ENCODE data around the gene DMP1.

The DMP1 gene, protein sequence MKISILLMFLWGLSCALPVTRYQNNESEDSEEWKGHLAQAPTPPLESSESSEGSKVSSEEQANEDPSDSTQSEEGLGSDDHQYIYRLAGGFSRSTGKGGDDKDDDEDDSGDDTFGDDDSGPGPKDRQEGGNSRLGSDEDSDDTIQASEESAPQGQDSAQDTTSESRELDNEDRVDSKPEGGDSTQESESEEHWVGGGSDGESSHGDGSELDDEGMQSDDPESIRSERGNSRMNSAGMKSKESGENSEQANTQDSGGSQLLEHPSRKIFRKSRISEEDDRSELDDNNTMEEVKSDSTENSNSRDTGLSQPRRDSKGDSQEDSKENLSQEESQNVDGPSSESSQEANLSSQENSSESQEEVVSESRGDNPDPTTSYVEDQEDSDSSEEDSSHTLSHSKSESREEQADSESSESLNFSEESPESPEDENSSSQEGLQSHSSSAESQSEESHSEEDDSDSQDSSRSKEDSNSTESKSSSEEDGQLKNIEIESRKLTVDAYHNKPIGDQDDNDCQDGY
- 0 to 0.12 (median 0.02) reads per million in 18 experiments for total RNA-seq

DNA sequence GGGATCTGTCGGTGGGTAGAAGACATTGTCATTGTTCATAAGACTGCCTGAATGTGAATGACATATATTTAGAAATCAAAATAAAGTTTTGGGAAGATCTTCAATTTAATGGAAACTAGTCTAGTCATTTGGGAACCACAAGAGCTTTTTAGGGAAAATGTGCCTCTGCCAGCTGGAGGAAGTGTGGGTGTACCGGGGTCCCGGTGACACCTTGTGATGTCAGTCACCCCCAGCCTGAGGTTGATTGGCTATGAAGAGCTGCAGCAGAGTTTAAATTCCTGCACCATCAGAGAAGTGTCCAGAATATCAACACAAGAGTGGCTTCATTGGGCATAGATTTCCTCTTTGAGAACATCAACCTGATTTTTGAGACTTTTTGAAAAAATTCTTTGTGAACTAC is at the start of gene DMP1:
DMP1 (plus strand) TSS at position 301 of the 400 bp plus-strand sequence. CDS start 6,213 bp downstream, outside the sequence.
- DNase-seq, result no peak

DNA sequence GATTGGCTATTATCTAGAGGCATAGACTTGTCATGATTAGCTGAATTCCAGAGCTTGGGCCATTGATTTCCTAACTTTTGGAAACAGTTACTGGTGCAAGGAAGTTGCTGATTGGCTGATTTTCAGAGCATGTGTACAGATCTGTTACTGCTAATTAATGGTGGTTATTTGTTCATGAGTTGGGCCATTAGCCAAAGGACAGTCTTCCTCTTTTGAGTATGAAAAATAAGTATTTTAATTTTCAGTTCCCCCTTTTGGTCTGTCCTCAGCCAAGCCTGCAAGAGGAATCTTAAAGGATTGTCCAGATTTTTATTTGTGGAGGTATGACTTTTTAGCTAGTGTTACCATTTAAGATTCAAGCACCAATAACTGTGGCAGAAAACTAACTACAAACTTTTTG is 48.7 kb upstream of the DMP1 start:
- peak; percentile 29 to 56 for DNase-seq

DNA sequence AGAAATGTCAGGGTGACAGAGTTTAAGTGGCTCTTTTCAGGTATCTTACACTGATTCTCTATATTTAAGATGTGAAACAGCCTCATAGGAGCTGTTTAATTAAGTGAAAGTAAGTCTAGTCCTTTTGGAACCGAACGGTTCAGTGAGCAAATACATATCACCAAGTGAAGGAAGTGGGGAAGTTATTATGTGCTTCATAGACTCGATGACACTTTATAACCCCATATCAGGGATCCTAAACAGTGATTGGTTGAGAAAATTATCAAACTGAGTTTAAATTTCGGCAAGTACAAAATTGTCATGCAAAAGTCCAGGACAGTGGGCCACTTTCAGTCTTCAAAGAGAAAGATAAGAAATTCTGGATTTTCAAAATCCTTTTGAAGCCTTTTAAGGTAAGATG is 41.9 kb upstream of the DMP1 start, which contains the start of gene DSPP:
DSPP (plus strand) TSS at position 301 of the 400 bp plus-strand sequence. CDS start 2,380 bp downstream, outside the sequence.
- no peak for DNase-seq

DNA sequence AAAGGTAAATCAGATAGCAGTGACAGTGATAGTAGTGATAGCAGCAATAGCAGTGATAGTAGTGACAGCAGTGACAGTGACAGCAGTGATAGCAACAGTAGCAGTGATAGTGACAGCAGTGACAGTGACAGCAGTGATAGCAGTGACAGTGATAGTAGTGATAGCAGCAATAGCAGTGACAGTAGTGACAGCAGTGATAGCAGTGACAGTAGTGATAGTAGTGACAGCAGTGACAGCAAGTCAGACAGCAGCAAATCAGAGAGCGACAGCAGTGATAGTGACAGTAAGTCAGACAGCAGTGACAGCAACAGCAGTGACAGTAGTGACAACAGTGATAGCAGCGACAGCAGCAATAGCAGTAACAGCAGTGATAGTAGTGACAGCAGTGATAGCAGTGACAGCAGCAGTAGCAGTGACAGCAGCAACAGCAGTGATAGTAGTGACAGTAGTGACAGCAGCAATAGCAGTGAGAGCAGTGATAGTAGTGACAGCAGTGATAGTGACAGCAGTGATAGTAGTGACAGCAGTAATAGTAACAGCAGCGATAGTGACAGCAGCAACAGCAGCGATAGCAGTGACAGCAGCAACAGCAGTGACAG is 35.7 kb upstream of the DMP1 start:
- DNase-seq, result no peak

DNA sequence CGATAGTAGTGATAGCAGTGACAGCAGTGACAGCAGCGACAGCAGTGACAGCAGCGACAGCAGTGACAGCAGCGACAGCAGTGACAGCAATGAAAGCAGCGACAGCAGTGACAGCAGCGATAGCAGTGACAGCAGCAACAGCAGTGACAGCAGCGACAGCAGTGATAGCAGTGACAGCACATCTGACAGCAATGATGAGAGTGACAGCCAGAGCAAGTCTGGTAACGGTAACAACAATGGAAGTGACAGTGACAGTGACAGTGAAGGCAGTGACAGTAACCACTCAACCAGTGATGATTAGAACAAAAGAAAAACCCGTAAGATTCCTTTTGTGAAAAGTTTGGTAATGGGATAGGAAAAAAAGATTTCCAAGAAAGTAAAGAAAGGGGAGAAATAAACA is 33.8 kb upstream of the DMP1 start:
- DNase-seq, result no peak

DNA sequence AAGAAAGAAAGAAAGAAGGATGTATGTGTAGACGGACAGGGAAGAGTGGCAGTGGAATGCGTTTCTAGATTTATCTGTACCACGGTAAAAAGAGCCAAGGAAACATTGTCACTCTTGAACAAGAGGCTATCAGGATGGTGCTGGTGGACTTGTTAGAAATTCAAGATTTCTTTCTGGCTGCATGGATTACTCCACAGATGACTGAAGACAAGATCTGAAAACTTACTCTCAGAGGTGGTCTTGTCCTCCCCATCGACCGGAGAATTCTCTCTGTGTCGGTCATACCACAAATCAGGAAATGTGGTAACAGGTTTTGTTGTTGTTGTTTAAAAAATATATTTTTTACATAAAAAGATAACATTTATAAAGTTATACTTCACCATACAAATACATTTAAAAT is 30.0 kb upstream of the DMP1 start:
- no peak for DNase-seq

DNA sequence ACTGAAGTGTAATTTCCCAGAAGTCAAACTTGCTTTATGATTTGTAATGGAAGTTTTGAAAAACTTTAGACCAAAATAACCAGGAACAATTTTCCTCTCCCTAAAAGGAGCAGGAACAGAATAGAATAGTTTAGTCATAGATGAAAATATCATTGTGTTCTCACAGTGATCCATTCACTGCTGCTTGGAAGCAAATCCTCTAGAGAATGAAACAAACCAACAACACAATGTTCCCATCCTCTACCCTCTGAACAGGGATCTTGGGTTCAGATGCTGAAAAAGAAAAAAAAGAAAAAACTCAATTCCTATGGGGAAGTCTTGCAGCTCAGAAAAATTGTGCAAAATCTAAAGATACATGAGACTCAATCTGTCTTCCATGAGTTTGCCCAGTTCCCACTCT is 29.6 kb upstream of the DMP1 start:
- DNase-seq, result no peak

DNA sequence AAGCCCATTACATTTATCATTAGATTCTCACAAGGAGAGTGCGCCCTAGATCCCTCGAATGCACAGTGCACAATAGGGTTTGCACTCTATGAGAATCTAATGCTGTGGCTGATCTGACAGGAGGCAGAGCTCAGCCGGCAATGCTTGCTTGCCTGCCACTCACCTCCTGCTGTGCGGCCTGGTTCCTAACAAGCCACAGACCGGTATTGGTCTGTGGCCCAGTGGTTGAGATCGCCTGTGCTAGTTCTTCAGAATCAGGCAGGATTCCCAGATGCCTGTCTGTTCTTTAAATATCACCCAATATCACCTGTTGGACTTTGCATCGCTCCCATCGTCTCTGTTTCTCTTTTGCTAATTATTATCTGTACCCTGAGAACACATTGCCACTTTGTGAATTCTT is 27.8 kb upstream of the DMP1 start:
- no peak for DNase-seq

DNA sequence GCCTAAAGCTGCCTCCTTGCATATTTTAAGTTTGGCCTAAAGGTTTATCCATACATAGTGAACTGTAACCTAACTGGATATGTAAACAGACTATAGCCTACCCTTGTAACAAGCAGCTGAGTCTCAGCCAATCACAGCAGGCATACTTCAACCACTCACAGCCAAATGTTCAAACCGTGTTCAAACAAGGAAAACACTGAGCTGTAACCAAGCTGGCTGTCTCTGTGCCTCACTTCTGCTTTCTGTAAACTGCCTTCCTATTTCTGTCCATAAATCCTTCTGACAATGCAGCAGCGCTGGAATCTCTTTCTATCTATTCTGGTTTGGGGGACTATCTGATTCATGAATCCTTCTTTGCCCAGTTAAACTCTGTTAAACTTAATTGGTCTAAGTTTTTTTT is 25.4 kb upstream of the DMP1 start:
- DNase-seq, result peak; percentile 2 to 35

DNA sequence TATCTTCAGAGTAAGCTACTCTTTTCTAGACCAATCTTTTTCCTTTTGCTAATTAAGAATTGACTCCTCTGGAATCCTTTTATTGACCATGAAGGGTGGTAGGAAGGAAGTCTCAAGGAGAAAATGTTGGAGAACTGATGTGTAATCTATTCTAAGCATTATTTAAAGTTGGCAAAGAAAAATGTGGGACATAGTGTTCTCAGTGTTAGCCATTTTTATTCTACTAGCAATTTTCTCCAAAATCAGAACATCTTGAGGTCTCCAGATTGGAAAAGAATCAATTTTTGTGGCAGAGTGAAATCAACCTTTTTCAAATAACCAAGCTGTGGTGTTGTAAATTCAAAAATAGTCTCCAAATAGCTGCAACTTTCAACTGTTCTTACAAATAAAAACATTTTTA is 18.4 kb upstream of the DMP1 start:
- no peak for DNase-seq

DNA sequence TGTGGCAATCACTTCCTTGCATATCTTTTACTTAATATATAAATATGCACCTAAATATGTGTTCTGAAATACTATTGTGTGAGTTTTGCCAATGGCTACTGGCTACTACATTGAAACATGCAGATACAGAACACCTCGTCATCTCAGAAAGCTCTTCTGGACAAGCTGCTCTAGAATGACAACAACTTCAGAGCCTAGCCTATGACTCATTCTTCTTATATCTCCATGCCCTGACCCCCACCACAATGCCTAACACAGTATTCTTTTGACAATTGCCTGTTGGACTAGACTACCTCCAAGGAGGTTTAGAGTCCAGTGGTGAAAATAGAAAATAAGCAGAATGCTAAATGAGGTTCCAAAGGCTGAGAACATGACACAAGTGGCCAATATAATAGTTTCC is 17.6 kb upstream of the DMP1 start:
- DNase-seq, result no peak

DNA sequence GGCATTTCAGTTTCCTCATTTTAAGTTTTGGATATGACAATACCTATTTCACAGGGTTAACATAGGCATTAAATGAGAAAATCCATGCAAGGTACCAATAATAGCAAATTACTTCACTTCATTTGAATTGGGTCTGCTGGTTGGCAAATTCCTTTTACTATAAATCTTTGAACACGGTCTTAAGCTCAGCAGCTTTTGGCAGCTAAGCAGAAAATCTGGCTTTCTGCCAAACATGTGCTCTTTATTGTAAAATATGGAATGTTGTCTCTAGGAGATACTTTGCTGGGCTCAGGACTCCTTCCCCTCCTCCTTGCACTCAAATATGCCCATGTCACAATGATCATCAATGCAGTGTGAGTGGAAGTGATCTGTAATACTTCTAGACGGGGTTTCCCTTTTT is 16.8 kb upstream of the DMP1 start:
- no peak for DNase-seq

DNA sequence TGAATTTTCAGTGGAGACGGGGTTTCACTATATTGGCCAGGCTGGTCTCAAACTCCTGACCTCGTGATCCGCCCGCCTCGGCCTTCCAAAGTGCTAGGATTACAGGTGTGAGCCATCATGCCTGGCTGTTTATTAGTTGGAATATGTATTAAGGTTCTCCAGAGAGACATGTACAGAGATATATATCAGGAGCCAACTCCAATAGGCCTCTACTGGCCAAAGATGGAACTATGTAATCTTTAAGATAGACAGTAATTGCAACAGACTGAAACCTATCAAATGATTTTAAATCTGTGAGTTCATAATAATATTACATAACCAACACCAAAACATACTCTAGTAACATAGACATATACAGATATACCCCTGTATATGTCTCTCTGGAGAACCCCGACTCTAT is 5.8 kb upstream of the DMP1 start:
- no peak for DNase-seq

DNA sequence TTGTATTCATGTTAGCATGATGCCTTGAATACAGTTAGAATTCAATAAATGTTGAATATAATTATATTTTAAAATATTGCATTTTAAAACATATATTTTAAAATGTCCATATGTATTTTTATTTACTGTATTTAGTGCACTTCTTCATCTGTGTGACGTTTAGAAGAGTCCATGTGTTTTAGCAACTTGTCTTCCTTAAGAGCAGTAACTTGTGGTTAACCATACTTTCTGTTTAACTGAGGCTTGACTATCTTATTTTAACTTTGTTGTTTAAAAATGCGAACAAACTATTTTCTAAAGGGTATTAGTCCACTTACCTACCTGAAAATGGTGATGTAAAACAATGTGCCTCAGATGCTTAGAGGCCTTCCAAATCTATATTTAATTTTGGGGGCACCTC is 858 bp downstream of the DMP1 start:
- no peak for DNase-seq

DNA sequence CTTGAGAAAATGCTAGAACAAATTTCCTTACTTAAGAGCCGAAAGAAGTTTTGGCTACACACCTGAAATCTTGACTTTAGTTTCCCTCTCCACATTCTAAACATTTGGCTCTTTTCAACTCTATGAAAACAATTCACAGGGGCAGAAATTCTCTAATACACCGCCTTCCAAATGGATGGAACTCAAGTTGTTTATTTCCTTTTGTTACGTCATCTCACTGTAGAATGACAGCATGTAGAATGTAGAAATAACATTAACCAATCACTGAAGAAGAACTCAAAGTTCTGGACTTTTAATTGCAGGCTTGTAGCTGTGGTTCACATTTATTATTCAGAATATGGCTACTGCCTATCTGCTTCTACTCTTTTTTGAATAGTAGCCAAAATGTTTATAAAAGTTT is 1.9 kb downstream of the DMP1 start:
- DNase-seq, result no peak

DNA sequence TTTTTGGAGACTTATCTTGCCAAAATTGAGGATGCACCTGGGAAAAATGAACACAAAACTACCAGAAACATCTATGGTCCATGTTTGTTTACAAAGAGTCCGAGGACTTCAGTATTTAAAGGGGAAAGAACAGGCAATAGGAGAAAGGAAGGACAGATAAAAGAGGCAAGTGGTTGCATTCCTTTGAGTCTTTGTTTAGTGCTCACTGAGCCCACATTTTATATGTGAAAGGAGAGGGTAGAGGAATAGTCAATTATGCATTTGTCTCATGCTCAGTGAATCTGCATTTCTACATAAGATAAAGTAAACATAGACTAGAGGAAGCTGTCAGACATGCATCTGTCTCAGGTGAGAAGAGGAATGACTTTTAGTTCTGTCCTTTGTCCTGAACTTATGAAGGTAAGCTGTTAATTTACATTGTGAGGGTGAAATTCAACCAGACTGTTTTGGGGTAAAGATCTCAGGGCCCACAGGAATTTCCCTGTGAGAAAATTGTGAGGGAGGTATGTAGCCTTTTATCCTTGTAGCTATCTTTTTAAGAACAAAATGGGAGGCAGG is 4.5 kb downstream of the DMP1 start:
- no peak for DNase-seq

DNA sequence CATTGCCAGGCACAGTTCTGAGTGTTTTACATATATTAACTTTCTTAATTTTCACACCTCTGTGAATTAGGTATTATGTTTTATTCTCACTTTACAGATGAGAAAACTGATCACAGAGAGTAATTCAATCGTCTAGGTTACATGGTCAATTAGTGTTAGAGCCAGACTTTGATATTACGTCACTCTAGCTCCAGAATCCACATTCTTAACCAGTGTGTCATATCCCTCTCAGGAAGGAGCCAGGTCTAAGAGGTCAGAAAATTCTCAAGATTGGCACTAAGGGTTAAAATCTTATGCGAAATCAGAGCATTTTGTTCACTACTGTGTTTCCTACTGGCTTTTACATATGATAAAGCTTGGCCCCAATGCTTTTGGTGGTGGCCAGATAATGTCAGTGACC is 7.4 kb downstream of the DMP1 start:
- no peak for DNase-seq

DNA sequence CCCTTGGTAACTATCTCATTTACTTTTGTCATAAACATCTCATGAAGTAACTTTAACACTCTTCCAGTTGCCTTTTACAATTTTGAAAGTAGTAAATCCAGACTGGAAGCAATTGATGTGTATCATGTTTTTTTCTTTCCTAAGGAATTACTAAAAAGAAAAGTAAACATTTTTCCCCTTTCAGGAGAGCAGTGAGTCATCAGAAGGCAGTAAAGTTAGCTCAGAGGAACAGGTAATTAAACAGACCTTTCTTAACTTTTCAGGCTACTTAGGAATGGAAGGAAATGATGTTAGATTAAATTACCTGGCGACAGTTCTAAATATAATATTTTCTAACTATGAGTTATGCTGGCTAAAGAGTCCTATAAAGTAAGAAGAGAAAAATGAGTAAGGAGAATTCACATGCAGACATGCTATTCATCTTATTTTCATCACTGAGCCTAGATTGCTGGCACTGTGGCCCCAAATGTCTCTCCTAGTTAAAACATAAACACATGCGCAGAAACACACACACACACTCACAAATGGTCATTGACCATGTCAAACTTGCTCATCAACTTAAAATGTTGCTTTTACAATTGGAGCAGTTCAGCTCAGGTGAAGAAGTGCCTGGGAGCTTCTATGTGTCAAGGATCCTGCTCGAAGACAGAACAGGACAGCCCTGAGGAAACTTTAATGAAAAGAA is 9.3 kb downstream of the DMP1 start:
- no peak for DNase-seq

DNA sequence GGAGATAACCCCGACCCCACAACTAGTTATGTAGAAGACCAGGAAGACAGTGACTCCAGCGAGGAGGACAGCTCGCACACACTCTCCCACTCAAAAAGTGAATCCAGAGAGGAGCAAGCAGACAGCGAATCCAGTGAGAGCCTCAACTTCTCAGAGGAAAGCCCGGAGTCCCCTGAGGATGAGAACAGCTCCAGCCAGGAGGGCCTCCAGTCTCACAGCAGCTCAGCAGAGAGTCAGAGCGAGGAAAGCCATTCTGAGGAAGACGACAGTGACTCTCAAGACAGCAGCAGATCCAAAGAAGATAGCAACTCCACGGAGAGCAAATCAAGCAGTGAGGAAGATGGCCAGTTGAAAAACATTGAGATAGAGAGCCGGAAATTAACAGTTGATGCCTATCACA is 12.8 kb downstream of the DMP1 start:
- DNase-seq, result no peak

DNA sequence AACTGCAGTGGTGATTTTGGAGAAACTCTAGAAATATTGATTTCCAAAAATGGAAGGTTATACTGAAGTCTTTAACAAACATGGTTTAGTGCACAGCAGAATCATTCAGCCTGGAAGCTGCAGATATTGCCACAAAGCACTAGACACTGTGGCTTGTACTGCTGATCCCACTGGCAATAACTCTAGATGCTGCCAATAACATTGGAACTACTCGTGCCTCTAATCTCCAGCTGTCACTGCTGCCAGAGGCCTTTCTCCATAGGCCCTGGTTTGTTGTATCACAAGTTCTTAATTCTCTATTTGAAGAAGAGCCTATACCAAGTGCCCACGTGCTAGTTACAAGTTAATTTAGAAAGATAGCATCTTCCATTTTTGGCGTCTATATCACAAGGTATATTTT is 19.3 kb downstream of the DMP1 start:
- DNase-seq, result no peak

DNA sequence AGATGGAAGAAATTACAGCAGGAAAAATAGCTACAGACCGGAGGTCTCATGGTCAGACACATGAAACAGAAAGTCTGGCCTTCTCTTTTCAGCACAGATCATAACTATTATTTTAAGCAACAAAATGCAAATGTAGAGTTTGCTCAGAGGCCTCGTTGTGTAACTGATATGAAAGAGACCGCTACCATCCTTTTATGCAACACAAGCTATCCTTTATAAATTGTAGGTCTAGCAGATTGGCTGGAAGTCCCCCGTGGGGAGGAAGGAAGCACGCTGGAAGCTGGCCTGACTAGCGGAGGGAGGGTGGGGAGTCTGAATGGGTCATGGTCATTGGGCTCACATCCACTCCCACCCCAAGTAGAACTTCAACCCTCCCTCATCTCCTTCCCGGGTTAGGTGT is 27.7 kb downstream of the DMP1 start:
- DNase-seq, result no peak

DNA sequence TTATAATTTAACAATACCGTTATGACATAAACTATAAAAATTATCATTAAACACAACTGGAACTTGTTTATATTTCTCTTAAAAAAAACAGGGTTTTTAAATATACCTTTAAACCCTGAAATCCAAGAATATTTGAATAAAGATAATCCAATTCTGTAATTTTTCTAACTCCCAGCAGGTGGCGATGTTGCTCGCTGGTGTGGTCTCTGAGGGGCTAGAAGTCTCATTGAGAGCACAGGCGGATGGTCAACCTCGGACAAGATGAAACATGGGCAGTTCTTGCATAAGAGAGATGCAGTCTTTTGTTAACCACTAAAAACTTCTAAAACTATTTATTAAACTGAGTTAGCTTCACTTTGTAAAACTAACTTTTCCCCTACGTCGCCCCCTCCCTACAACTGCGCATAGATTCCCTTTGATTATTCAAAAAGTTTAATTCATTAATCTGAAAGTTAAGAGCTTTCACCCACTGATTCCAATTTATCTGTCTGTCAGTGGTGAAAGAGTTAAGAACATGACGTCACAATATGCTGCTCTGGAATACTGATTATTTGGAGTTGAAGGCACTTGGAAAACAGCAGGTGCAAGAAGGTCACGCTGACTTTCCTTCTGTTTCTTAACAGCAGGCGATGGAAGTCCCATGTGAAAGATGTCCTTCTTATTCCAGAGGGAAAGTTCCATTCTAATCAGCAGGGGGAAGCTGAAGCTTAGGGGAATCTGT is 29.5 kb downstream of the DMP1 start:
- peak; percentile 46 to 47 for DNase-seq

DNA sequence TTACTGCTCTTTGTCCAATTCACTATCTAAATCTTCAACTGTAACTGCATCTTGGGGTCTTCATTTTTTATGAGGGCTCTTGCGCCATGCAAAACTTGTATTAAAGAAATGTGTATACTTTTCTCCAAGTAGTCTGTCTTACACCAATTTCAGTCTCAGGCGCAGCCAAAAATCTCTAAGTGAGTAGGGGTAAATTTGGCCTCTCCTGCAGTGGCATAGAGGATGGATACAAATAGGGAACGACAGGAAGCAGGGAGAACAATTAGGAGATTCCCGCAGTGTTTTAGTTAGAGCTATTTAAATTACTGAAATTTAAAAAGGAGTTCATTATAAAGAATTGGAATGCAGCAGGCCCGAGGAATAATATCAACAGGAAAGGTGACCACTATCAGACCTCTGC is 30.2 kb downstream of the DMP1 start:
- no peak for DNase-seq
